ENCODE results near the gene TMEM239.

DNA sequence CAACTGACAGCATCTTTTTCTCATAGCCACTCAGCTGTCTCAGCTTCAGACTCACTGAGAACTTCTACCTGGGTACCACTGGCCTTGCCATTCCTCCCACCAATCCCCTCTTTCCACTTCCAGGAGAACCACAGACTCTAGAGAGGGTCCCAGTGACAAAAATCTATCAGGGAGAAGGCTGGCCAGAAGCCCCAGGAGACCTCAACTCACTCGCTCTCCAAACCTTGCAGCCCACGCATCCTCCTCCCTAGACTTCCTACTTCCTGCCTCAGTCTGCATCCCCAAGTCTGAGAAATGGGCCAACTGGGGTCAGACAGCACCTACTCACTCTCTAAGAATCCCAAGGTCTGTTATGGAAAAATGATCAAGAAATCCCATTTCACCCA is 1.2 kb downstream of the TMEM239 start:
- no peak for TF ChIP-seq EZH2 (IDR thresholded peaks at IDR 0.05; ENCODE audit: low read depth)
- TF ChIP-seq CTCF (conservative IDR thresholded peaks at IDR 0.05) = no peak
